CD4-positive, alpha-beta T cell treated with Interleukin-15 for 1 hour (primary cell): ENCODE measurements around the gene XYLT1.
A peak's percentile ranks its signal among the peaks of the same experiment; 100 is the strongest.

Experiments
- DNase-seq: peaks from one replicate; pipeline ENCODE4 v3.0.0-alpha.2; 2020

Gene XYLT1

GRCh38 chr16:17454162-17454730, 16.5 kb downstream of the XYLT1 start:
- no peak for DNase-seq

GRCh38 chr16:17453364-17454038, 17.3 kb downstream of the XYLT1 start:
- DNase-seq, result no peak

- DNase-seq, result no peak
These were observed 17.8 kb downstream of the XYLT1 start for GRCh38 chr16:17452922-17453321.

- DNase-seq, result no peak
These were observed 18.9 kb downstream of the XYLT1 start for GRCh38 chr16:17451843-17452242.

- DNase-seq, result no peak
These were observed 20.5 kb downstream of the XYLT1 start for GRCh38 chr16:17450291-17450690.

- peak; percentile 60 for DNase-seq
These were observed 21.8 kb downstream of the XYLT1 start for GRCh38 chr16:17448640-17449638.

GRCh38 chr16:17447101-17447569, 23.6 kb downstream of the XYLT1 start:
- no peak for DNase-seq

GRCh38 chr16:17446661-17447060, 24.1 kb downstream of the XYLT1 start:
- no peak for DNase-seq

GRCh38 chr16:17445421-17445820, 25.3 kb downstream of the XYLT1 start:
- DNase-seq, result no peak

- DNase-seq, result no peak
These were observed 26.1 kb downstream of the XYLT1 start for GRCh38 chr16:17444658-17445057.

- no peak for DNase-seq
These were observed 30.6 kb downstream of the XYLT1 start for GRCh38 chr16:17440131-17440530.

GRCh38 chr16:17439580-17439979, 31.2 kb downstream of the XYLT1 start:
- no peak for DNase-seq

GRCh38 chr16:17437981-17438380, 32.8 kb downstream of the XYLT1 start:
- no peak for DNase-seq

- no peak for DNase-seq
These were observed 33.5 kb downstream of the XYLT1 start for GRCh38 chr16:17437127-17437720.

GRCh38 chr16:17435318-17435717, 35.4 kb downstream of the XYLT1 start:
- DNase-seq, result no peak

GRCh38 chr16:17433577-17434451, 36.9 kb downstream of the XYLT1 start:
- no peak for DNase-seq

- no peak for DNase-seq
These were observed 37.7 kb downstream of the XYLT1 start for GRCh38 chr16:17432901-17433576.

- no peak for DNase-seq
These were observed 38.7 kb downstream of the XYLT1 start for GRCh38 chr16:17431968-17432625.

GRCh38 chr16:17431012-17431411, 39.7 kb downstream of the XYLT1 start:
- DNase-seq, result no peak

- DNase-seq, result no peak
These were observed 44.3 kb downstream of the XYLT1 start for GRCh38 chr16:17426451-17426850.

- no peak for DNase-seq
These were observed 46.0 kb downstream of the XYLT1 start for GRCh38 chr16:17424771-17425170.
